Uterus (tissue), 4 donors: ENCODE measurements around the gene KDM1B. TPM values are rescaled to one million over a fixed set of nuclear protein-coding genes. Genes with fewer than 3 reads are reported as not detected.
A peak's percentile ranks its signal among the peaks of the same experiment; 100 is the strongest.

Source experiments
- DNase-seq, 2 donors: peaks; one replicate each; pipeline ENCODE4 v3.0.0-alpha.2; 2019 to 2020
- H3K27ac ChIP-seq, 2 donors: fragments of 200-600 bp; sonication (generic); 1 replicate in 1 of 2; 2 replicates in 1 of 2; pipeline ENCODE4 v1.5.1; 2016 to 2018
- H3K27me3 ChIP-seq, 2 donors: fragments of 200-600 bp; sonication (generic); one replicate each; pipeline ENCODE4 v1.5.1; 2018 to 2019; ENCODE audit warnings: control low read depth in 1 of 2
- H3K36me3 ChIP-seq, 2 donors: fragments of 200-600 bp; sonication (generic); one replicate each; pipeline ENCODE4 v1.5.1; 2019; ENCODE audit warnings: control low read depth in 1 of 2
- H3K4me1 ChIP-seq, 2 donors: fragments of 200-600 bp; sonication (generic); one replicate each; pipeline ENCODE4 v1.5.1; 2018 to 2019; ENCODE audit warnings: control low read depth in 1 of 2
- H3K4me3 ChIP-seq, 2 donors: fragments of 200-600 bp; sonication (generic); 1 replicate in 1 of 2; 2 replicates in 1 of 2; pipeline ENCODE4 v1.5.1; 2018 to 2019; ENCODE audit warnings: mild to moderate bottlenecking in 1 of 2
- H3K9me3 ChIP-seq, 2 donors: fragments of 200-600 bp; sonication (generic); one replicate each; pipeline ENCODE4 v1.5.1; 2019; ENCODE audit warnings: control low read depth in 1 of 2
- POLR2A ChIP-seq, 2 donors: fragments of 450-650 bp; IDR thresholded peaks; one replicate each; pipeline ENCODE4 v1.6.1; 2016; ENCODE audit warnings: antibody characterized with exemption in 2 of 2, mild to moderate bottlenecking in 1 of 2, moderate library complexity in 1 of 2
- intact Hi-C: fragments of 100-400 bp; cut with DNase I; formaldehyde crosslinking; loops from one replicate; pipeline ENCODE4 v1.15.1; 2023; ENCODE audit warnings: low total_unique reads
- total RNA-seq, 4 donors: library from RNA; depleted of rRNA in 3 of 4; stranded (reverse); fragments of >200 nt in 3 of 4; gene quantifications; one replicate each; pipeline versions ENCODE4 v1.1.0 to v1.2.4, GENCODE V29; 2014 to 2023
- TF ChIP-seq, protein P1 (sequence below), 4 experiments: fragments of 200-600 bp in 2 of 4; fragments of 450-650 bp in 2 of 4; sonication (generic) in 2 of 4; IDR thresholded peaks; one replicate each; pipeline ENCODE4 v1.5.1; 2016 to 2019; ENCODE audit warnings: antibody characterized with exemption in 4 of 4, mild to moderate bottlenecking in 2 of 4, moderate library complexity in 1 of 4
- donor health status: DM: yes; HTN: yes; CAD: no.

The KDM1B gene
- total RNA-seq, 4 donors from 2014 or later = 10.6 to 24.7 (median 14.0) TPM

DNA sequence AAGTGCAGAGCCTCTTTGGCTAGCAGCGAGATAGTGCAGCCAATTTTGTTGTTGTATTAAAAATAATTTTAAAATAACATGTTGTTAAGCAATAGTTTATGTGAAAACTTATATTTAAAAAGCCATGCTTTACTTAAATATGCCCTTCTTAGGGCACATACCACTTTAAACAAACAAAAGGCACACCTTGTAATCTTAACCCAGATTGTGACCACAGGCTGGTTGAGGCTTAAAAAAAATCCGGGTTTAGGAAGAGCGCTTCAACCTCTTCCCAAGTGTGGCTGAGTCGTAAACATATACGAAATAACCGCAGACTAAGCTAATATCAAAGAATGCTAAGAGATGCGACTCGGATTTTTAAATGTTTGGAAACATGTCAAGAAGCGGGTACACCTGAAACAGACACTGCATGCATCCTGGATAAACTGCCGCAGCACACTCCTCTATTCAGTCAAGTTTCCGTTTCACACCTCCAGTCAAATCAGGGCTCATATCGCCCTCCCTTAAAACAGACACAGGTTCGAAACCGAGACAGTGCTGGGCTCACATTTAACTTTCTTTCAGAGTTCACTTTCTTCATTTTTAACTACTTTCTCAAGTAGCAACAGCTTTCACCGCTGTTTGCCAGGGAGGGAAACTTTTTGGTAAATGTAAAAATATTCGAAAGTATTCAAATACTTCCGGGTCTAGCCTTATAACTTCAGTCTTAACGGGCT, 107.6 kb downstream of the KDM1B start:
- Histone ChIP-seq H3K36me3 (no peaks in the 10 kb centered on the region), H3K27ac (peak overlapping the region; percentile 99 to 100), H3K4me1 (peaks cover 0 to 20% of the 10 kb centered on the region in 2 donors), H3K27me3 (no peaks in the 10 kb centered on the region), H3K4me3 (peak overlapping the region; percentile 92 to 98), H3K9me3 (no peaks in the 10 kb centered on the region)
- DNase-seq = no peak
- TF ChIP-seq, protein P1, sequence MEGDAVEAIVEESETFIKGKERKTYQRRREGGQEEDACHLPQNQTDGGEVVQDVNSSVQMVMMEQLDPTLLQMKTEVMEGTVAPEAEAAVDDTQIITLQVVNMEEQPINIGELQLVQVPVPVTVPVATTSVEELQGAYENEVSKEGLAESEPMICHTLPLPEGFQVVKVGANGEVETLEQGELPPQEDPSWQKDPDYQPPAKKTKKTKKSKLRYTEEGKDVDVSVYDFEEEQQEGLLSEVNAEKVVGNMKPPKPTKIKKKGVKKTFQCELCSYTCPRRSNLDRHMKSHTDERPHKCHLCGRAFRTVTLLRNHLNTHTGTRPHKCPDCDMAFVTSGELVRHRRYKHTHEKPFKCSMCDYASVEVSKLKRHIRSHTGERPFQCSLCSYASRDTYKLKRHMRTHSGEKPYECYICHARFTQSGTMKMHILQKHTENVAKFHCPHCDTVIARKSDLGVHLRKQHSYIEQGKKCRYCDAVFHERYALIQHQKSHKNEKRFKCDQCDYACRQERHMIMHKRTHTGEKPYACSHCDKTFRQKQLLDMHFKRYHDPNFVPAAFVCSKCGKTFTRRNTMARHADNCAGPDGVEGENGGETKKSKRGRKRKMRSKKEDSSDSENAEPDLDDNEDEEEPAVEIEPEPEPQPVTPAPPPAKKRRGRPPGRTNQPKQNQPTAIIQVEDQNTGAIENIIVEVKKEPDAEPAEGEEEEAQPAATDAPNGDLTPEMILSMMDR (IDR thresholded peaks at IDR 0.05) = no peak
- no peak for TF ChIP-seq POLR2A (IDR thresholded peaks at IDR 0.05)
- intact Hi-C loops = no loop called here

DNA sequence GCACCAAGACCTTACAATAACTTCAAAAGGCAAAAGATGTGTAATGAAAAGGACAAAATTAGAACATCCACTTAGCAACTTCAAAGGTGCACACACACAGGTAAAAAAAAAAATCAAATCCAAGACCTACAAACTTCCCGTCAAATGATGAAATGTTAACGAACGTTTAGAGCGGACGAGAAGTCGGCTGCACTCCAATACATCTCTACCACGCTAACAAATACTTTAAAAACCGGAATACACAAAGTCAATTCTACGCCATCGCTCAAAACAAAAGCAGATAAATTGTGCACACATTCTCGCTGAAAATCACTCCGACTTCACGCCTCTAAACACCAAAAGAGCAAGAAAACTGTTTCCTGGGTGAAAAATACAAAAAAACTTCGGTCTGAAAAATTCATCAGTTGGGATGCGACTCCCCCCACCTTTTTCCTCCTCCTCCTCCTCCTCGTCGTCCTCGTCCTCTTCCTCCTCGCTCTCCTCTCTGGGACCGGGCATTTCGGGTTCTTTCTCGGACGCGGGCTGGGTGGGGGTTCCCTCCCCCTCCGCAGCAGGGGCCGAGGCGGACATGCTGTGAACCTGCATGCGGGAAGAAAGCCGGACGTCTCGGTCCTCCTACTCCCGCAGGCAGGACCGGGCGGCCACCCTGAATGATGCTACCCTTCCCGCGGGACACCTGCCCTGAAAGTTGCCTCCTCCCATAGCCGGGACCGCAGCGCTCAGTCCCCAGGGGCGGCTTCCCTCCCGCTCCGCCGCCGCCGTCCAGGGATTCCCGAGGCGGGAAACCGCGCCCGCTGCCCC, 108.4 kb downstream of the KDM1B start:
- Histone ChIP-seq H3K27ac (peak overlapping the region; percentile 99 to 100), H3K36me3 (no peaks in the 10 kb centered on the region), H3K4me3 (peak overlapping the region; percentile 92 to 98), H3K9me3 (no peaks in the 10 kb centered on the region), H3K27me3 (no peaks in the 10 kb centered on the region), H3K4me1 (peaks cover 0 to 20% of the 10 kb centered on the region in 2 donors)
- intact Hi-C loops = no loop called here
- DNase-seq = no peak
- TF ChIP-seq, protein P1 (IDR thresholded peaks at IDR 0.05) = no peak
- no peak for TF ChIP-seq POLR2A (IDR thresholded peaks at IDR 0.05)

DNA sequence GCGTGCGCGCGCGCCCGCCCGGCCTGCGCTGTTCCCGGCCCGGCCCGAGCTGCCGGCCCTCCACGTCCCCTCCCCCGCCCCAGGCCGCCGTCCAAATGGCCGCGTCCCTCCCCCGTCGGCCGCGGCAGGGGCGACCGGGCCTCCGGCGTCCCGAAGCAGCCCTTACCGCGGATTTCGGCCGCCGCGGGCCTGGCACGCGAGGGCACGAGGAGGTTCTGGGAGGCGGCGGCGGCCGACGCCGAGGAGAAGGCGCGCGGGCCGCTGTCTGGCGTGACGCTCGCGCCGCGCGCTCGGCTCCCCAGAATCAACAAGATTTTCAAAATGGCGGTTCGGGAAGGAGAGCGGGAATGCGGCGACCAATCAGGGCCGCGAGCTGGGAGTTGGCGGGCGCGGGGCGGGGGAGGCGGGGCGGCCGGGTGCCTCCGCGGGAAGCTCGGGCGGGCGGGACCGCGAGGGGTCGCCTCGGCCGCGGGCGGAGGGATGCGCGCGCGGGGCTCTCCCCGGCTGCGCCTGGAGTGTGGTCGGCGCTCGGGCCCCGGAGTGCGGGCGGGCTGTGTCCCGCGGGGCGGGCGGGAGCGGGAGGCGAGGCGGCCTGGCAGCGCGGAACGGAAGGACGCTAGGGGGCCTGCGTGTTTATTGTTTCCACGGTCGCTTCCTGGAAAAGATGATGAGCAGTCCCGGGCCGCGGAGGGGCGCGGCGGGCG, 109.1 kb downstream of the KDM1B start, which contains the start of gene DEK:
Gene DEK, minus strand, starts transcription at position 312 of the 704 bp plus-strand sequence. CDS start 543 bp downstream, outside the sequence.
- peak; percentile 88 for DNase-seq
- H3K36me3 ChIP-seq = no peaks in the 10 kb centered on the region
- no peaks in the 10 kb centered on the region for H3K9me3 ChIP-seq
- intact Hi-C loops = no loop called here
- H3K27ac ChIP-seq = peak within 1 kb of the TSS; percentile 99 to 100
- H3K4me1 ChIP-seq = peaks cover 0 to 20% of the 10 kb centered on the region in 2 donors
- peak; percentile 18 to 49 for TF ChIP-seq POLR2A (IDR thresholded peaks at IDR 0.05)
- TF ChIP-seq, protein P1 (IDR thresholded peaks at IDR 0.05) = peak; percentile 35 to 70 (median 52)
- H3K27me3 ChIP-seq = no peaks in the 10 kb centered on the region
- H3K4me3 ChIP-seq = peak within 1 kb of the TSS; percentile 92 to 98

DNA sequence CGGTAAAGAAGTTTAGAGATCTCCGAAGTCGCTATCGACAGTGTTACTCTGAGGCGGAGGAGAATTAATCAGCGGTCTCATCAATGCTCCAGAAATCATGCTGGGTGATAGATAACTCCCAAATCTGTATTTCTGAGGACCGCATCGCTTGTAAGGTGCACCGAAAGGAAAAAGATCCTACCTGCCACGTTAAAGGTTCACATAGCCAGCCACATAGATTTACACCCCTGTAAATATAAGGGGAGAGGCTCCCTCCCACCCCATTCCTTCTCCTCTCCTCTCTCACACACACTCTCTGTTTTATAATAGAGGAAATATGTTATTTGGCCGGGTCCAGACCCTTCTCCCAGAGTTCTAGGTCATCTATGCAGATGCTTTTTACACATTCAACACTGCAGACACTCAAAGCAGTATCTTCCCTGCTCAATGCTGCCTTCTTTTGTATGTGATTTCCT, 109.7 kb downstream of the KDM1B start:
- H3K36me3 ChIP-seq = no peaks in the 10 kb centered on the region

More for the DNA sequence above, 109.7 kb downstream of the KDM1B start:
- H3K9me3 ChIP-seq = no peaks in the 10 kb centered on the region
- peak overlapping the region; percentile 99 to 100 for H3K27ac ChIP-seq
- intact Hi-C loops = no loop called here
- peaks cover 0 to 20% of the 10 kb centered on the region in 2 donors for H3K4me1 ChIP-seq
- DNase-seq = no peak
- H3K27me3 ChIP-seq = no peaks in the 10 kb centered on the region
- peak overlapping the region; percentile 92 to 98 for H3K4me3 ChIP-seq
- TF ChIP-seq, protein P1 (IDR thresholded peaks at IDR 0.05) = no peak
- no peak for TF ChIP-seq POLR2A (IDR thresholded peaks at IDR 0.05)
